HG02623 (cell line): ENCODE results near the gene PPM1E.
A peak's percentile ranks its signal among the peaks of the same experiment; 100 is the strongest.

Source experiments
- ATAC-seq: cut with Tn5 transposase; IDR thresholded peaks from one replicate; pipeline ENCODE4 v1.9.1; 2021; ENCODE audit warnings: moderate library complexity; ENCODE audit not compliant: unreplicated experiment

PPM1E gene

GRCh38 chr17:58993311-58993710 lies 237.7 kb downstream of the PPM1E start:
- ATAC-seq = no peak

DNA sequence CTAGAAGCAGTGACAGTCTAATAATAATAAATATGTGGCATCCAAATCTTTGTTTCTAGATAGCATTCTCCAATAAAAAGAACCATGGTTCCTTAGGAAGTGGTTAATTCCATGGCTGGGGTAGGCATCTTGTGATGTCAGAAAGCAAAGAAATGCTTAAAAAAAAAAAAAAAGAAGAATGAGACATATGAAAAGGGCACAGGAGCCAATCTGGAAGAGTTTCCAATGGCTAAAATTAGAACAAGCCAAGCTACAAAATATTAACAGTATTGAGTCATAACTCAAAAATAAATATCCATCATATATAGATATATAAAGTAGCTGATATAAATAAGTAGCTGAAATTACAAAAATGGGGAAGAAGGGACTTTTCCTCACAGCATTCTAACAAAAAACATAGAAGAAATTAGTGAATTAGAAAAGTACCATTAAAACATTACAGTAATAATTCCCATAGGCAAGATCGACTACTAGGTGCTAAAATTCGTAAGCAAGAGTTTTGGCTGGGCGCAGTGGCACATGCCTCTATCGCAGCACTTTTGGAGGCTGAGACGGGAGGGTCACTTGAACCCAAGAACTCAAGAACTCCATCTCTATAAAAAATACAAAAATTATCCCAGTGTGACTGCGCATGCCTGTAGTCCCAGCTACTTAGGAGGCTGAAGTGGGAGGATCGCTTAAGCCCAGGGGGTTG lies 239.7 kb downstream of the PPM1E start:
- no peak for ATAC-seq

- no peak for ATAC-seq
Measured at GRCh38 chr17:58996968-58997367, 241.3 kb downstream of the PPM1E start.

DNA sequence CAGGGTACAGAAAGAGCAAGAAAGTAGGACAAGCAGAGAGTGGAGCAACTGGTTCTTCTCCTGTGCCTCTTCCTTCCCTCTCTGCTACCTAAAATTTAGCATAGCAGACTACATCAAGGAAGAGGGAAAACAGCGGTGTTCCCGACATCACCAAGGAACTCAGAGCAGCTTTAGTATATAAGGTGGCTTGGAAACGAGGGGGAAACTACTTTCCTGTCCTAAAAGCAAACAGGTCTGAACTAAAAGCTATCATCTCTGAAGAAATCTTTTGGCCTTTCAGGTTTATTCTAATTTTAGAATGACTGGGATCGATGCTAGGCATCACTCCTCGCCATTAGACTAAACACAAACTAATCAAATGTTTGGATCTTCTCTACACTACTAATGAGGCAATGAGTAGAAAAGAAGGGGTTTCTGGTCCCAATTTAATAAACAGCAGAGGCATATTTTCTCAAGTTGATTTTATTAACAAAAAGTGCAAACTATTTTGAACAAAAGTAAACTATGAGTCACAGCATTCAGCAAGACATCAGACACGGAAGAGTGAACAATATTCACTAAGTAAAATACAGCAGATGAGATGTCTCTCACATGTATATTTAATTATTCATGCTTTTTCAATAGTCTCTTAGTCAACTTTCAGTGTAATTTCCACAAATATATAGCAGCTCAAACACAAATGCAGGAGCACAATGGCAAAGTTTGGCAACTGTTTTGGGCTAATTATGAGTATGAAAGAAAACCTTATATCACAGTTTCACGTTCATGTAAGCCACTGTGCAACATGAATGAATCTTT lies 242.3 kb downstream of the PPM1E start:
- no peak for ATAC-seq

GRCh38 chr17:58998871-58999270 lies 243.2 kb downstream of the PPM1E start:
- no peak for ATAC-seq

- no peak for ATAC-seq
Measured at GRCh38 chr17:58999500-58999899, 243.8 kb downstream of the PPM1E start.

GRCh38 chr17:59000022-59000421 lies 244.4 kb downstream of the PPM1E start:
- ATAC-seq = no peak

GRCh38 chr17:59001158-59001814 lies 245.6 kb downstream of the PPM1E start:
- peak; percentile 89 for ATAC-seq

GRCh38 chr17:59002126-59002525 lies 246.5 kb downstream of the PPM1E start:
- no peak for ATAC-seq

GRCh38 chr17:59002848-59003247 lies 247.2 kb downstream of the PPM1E start:
- no peak for ATAC-seq

DNA sequence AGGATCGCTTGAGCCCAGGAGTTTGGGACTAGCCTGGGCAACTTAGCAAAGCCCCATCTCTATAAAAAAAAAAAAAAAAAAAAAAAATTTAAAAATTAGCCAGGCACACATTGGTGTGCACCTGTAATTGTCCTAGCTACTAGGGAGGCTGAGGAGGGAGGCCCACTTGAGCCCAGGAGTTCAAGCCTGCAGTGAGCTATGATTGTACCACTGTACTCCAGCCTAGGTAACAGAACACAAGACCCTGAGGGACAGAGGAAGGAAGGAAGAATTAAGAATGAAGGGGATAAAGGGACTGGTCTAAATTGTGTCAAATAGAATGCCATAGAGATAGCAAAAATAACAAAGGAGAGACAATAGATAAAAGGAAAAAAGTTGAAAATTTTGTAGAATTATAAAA lies 248.2 kb downstream of the PPM1E start:
- ATAC-seq = no peak

- ATAC-seq = no peak
Measured at GRCh38 chr17:59004338-59005111, 248.9 kb downstream of the PPM1E start.

DNA sequence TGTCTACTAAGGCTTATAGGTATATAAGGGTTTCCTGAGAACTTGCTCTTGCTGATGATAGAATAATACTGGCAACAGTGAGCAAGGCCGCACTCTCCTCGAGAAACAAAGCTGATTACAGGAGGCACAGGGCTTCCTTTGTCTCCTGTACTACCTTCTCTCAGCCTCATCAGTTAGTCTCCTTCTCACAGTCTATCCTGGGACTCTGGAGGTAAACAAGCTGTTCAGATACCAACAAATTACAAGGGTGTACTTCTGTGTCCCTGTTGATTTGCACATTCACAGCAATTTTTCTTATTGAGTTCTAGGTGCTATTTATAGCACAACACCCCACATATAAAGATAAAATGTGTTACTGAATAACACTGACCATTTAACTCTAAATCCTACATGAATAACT lies 252.3 kb downstream of the PPM1E start:
- ATAC-seq = no peak

DNA sequence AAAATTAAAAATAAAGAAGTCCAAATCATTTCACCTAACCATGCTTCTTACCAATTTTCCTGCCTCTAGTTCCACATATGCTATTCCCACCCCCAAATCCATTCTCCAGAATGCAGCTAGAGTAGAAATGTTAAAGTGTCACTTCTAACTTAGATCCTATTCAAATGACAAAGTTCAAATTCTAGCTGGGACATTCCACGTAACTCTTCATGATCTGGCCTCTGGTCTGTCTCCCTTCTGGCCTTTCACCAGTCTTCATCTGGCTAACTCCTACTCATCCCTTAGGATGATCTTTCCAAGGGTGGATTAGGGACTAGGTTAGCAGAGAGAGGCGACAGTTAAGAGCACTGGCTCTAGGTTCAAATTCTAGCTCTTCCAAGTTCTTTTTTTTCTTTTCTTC lies 253.1 kb downstream of the PPM1E start:
- no peak for ATAC-seq

DNA sequence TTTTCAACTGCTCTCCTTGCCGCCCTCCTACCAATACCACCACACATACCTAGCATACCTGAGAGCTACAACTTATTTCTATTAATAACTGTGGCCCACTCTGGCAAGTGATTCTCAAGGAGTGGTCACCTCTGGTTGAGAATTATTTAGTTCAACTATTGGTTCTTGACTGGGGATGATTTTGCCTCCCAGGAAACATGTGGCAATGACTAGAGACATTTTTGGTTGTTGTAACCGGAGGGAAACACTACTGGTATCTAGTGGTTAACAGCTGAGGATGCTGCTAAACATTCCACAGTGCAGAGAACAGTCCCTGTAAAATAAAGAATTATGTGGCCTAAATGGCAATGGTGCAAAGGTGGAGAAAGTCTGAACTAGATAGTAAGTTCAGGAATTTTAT lies 254.4 kb downstream of the PPM1E start:
- ATAC-seq = no peak

DNA sequence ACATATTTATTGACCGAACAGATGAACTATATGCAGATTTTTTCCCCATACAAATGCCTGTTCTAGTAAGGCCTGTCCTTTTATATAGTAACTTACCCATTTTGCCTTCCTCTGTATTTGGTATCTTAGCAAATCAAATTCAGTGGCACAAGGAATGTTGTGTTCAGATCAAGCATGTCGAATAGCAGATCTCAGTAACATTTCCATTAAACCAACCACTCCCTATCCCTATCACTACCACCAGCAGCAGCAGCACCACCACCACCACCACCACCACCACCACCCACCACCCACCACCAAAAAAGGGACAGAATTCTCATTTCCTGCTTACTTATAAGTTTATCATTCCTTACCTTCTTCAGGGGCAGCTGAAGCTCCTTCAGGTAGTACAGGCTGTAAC lies 256.3 kb downstream of the PPM1E start:
- ATAC-seq = no peak

GRCh38 chr17:59018019-59018418 lies 262.4 kb downstream of the PPM1E start:
- no peak for ATAC-seq

- ATAC-seq = no peak
Measured at GRCh38 chr17:59024916-59025315, 269.3 kb downstream of the PPM1E start.

GRCh38 chr17:59026176-59026939 lies 270.7 kb downstream of the PPM1E start:
- no peak for ATAC-seq

DNA sequence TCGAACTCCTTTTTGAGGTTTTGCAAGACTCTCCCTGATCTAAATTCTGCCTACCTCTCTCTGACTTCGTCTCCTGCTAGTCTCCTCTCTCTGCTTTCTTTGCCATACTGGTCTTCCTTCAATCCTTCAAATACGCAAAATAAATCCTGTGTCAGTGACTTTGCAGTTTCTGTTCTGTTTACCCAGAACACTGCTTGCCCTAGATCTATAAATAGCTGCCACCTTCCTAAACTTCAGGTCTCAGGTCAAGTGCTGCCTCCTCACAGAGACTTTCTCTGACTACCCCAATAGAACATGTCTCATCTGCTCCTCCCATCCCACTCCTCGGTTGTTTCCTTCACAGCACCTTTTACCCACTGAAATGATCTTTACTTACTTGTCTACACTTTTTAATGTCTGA lies 272.1 kb downstream of the PPM1E start:
- no peak for ATAC-seq
